GM23338 (cell line): ENCODE results near the gene FLVCR1. TPM values are rescaled to one million over a fixed set of nuclear protein-coding genes. Genes with fewer than 3 reads are reported as not detected.
"Not testable (repeated sequence)": the region's sequence is repeated elsewhere in the genome, so short reads cannot be mapped to it uniquely, and the experiment has no call there.

Experiments
- ATAC-seq: fragments of 200-7000 bp; cut with Tn5 transposase; 3 replicates; pipeline ENCODE4 v1.9.1; 2020
- DNase-seq: peaks from one replicate; pipeline ENCODE4 v3.0.0-alpha.2; 2015; ENCODE audit warnings: low spot score
- H2AFZ ChIP-seq: fragments of 200-600 bp; sonication (generic); 2 replicates; pipeline ENCODE4 v1.8.0; 2016; ENCODE audit warnings: antibody characterized with exemption, mild to moderate bottlenecking, moderate library complexity
- H3F3A ChIP-seq: fragments of 200-600 bp; sonication (generic); replicated peaks from 2 replicates; pipeline ENCODE4 v1.8.0; 2017; ENCODE audit warnings: antibody characterized with exemption, mixed run types, low read depth
- H3K27ac ChIP-seq: fragments of 200-600 bp; sonication (generic); 2 replicates; pipeline ENCODE4 v1.6.1; 2016; ENCODE audit warnings: low read depth
- H3K27me3 ChIP-seq: fragments of 200-600 bp; sonication (generic); 2 replicates; pipeline ENCODE4 v1.8.0; 2016; ENCODE audit warnings: mild to moderate bottlenecking, mixed run types, moderate library complexity; ENCODE audit not compliant: insufficient read depth
- H3K36me3 ChIP-seq: fragments of 200-600 bp; sonication (generic); 2 replicates; pipeline ENCODE4 v1.8.0; 2016; ENCODE audit warnings: mild to moderate bottlenecking; ENCODE audit not compliant: insufficient read depth
- H3K4me1 ChIP-seq: fragments of 200-600 bp; sonication (generic); 2 replicates; pipeline ENCODE4 v1.8.0; 2016; ENCODE audit warnings: mild to moderate bottlenecking, moderate library complexity; ENCODE audit not compliant: insufficient read depth
- H3K4me2 ChIP-seq: fragments of 200-600 bp; sonication (generic); 2 replicates; pipeline ENCODE4 v1.7.1; 2017; ENCODE audit warnings: mixed run types
- H3K4me3 ChIP-seq: fragments of 200-600 bp; sonication (generic); 2 replicates; pipeline ENCODE4 v1.6.1; 2016; ENCODE audit warnings: mixed run types
- H3K79me2 ChIP-seq: fragments of 200-600 bp; sonication (generic); replicated peaks from 2 replicates; pipeline ENCODE4 v1.8.0; 2017; ENCODE audit warnings: mild to moderate bottlenecking; ENCODE audit not compliant: insufficient read depth
- H3K9me2 ChIP-seq: fragments of 200-600 bp; sonication (generic); 2 replicates; pipeline ENCODE4 v1.8.0; 2017; ENCODE audit not compliant: insufficient read depth
- H4K20me1 ChIP-seq: fragments of 200-600 bp; sonication (generic); replicated peaks from 2 replicates; pipeline ENCODE4 v1.8.0; 2017; ENCODE audit warnings: mild to moderate bottlenecking; ENCODE audit not compliant: insufficient read depth
- H3K27ac Mint-ChIP-seq: 2 replicates; pipeline ENCODE4 v1.8.0; 2020; ENCODE audit warnings: inconsistent platforms, mild to moderate bottlenecking, moderate library complexity, mixed read lengths
- H3K27me3 Mint-ChIP-seq: 3 replicates; pipeline ENCODE4 v1.8.0; 2022; ENCODE audit warnings: low read depth, mild to moderate bottlenecking, moderate library complexity, mixed read lengths, inconsistent platforms; ENCODE audit not compliant: insufficient read depth, poor library complexity
- H3K36me3 Mint-ChIP-seq: 3 replicates; pipeline ENCODE4 v1.8.0; 2021; ENCODE audit warnings: low read depth, mild to moderate bottlenecking, inconsistent platforms, moderate library complexity, mixed read lengths
- H3K4me1 Mint-ChIP-seq: 3 replicates; pipeline ENCODE4 v1.8.0; 2020; ENCODE audit warnings: mild to moderate bottlenecking, inconsistent platforms, mixed read lengths
- H3K4me3 Mint-ChIP-seq: 3 replicates; pipeline ENCODE4 v1.8.0; 2021; ENCODE audit warnings: moderate library complexity, mild to moderate bottlenecking, inconsistent platforms, mixed read lengths
- H3K9me3 Mint-ChIP-seq: 3 replicates; pipeline ENCODE4 v1.8.0; 2020; ENCODE audit warnings: moderate library complexity, mild to moderate bottlenecking, inconsistent platforms, mixed read lengths
- NANOG ChIP-seq: IDR thresholded peaks from 2 replicates; pipeline ENCODE4 v1.6.1; 2016; ENCODE audit warnings: antibody characterized with exemption, borderline replicate concordance
- POLR2AphosphoS5 ChIP-seq: IDR thresholded peaks from 2 replicates; pipeline ENCODE4 v1.6.1; 2016; ENCODE audit warnings: antibody characterized with exemption, low read depth
- ZNF331 ChIP-seq: fragments of 250-450 bp; sonication (Bioruptor Pico); IDR thresholded peaks from 2 replicates; pipeline ENCODE4 v1.5.0; 2020; ENCODE audit warnings: low read depth, mild to moderate bottlenecking, moderate library complexity
- polyA plus RNA-seq: library from polyadenylated mRNA; unstranded; fragments of >200 nt; fragmentation: Nextera tagmentation; extraction: Ambion mirVana; gene quantifications from 2 replicates; pipeline ENCODE4 v1.2.1, GENCODE V29; 2016
- total RNA-seq: library from RNA; depleted of rRNA; stranded (reverse); fragments of >200 nt; shearing (Covaris generic); gene quantifications from 2 replicates; pipeline ENCODE4 v1.2.3, GENCODE V29; 2014

Gene FLVCR1
- total and polyA plus RNA-seq, 2 experiments from 2014 or later: 60.5 to 93.5 TPM

- Mint-ChIP-seq H3K36me3 (peaks cover 69% of the 10 kb centered on the region), H3K27ac (peak overlapping the region; percentile 99), H3K9me3 (peaks cover 38% of the 10 kb centered on the region), H3K4me3 (peak overlapping the region; percentile 48), H3K4me1 (peaks cover 42% of the 10 kb centered on the region), H3K27me3 (peaks cover 25% of the 10 kb centered on the region)
- Histone ChIP-seq H3K4me3 (peak overlapping the region; percentile 15), H3K4me2 (peak overlapping the region; percentile 58), H3K27ac (peak overlapping the region; percentile 99), H3K4me1 (peaks cover 24% of the 10 kb centered on the region), H3K79me2 (peaks cover 48% of the 10 kb centered on the region), H3K36me3 (peaks cover 23% of the 10 kb centered on the region; the same call in 1 of the 2 replicates)
- not testable (repeated sequence) for H3K9me2 ChIP-seq, H4K20me1 ChIP-seq, H3K27me3 ChIP-seq, H3F3A ChIP-seq, H2AFZ ChIP-seq
- TF ChIP-seq POLR2AphosphoS5: peak; percentile 63
- ATAC-seq (peak; percentile 51), DNase-seq (peak; percentile 40)
Measured at GRCh38 chr1:212908071-212908470, 50.0 kb downstream of the FLVCR1 start.

- H3K4me1 ChIP-seq: peaks cover 24% of the 10 kb centered on the region
- no peak for TF ChIP-seq NANOG
- H3K36me3 ChIP-seq: peaks cover 14% of the 10 kb centered on the region; the same call in 1 of the 2 replicates
- peaks cover 42% of the 10 kb centered on the region for H3K4me1 Mint-ChIP-seq
- no peak for DNase-seq
- H3K27ac Mint-ChIP-seq: peak overlapping the region; percentile 99
- H3K27ac ChIP-seq: peak overlapping the region; percentile 99
- peaks cover 30% of the 10 kb centered on the region for H3K9me3 Mint-ChIP-seq
- H3K79me2 ChIP-seq: peaks cover 43% of the 10 kb centered on the region
- H3K9me2 ChIP-seq: no peaks in the 10 kb centered on the region
- H3K4me3 ChIP-seq: no peak overlapping the region
- peak overlapping the region; percentile 1; the same call in 1 of the 2 replicates for H3K4me2 ChIP-seq
- H4K20me1 ChIP-seq: no peaks in the 10 kb centered on the region
- peak; percentile 16 for ATAC-seq
- no peaks in the 10 kb centered on the region for H3F3A ChIP-seq
- peak overlapping the region; percentile 62; the same call in 2 of the 3 replicates for H3K4me3 Mint-ChIP-seq
- peaks cover 31% of the 10 kb centered on the region for H3K27me3 Mint-ChIP-seq
- H2AFZ ChIP-seq: no peak overlapping the region
- H3K36me3 Mint-ChIP-seq: peaks cover 68% of the 10 kb centered on the region
- H3K27me3 ChIP-seq: no peaks in the 10 kb centered on the region
Measured at GRCh38 chr1:212908971-212909370, 50.9 kb downstream of the FLVCR1 start.

- no peak for TF ChIP-seq ZNF331 (CRISPR knock-in tag)
- peak; percentile 36; the same call in 1 of the 2 replicates for TF ChIP-seq NANOG
- Mint-ChIP-seq H3K9me3 (peaks cover 26% of the 10 kb centered on the region), H3K4me3 (peak overlapping the region; percentile 62), H3K4me1 (peaks cover 46% of the 10 kb centered on the region), H3K27me3 (peaks cover 36% of the 10 kb centered on the region), H3K36me3 (peaks cover 61% of the 10 kb centered on the region), H3K27ac (peak overlapping the region; percentile 99)
- peak overlapping the region; percentile 56 for H3K4me2 ChIP-seq
- no peaks in the 10 kb centered on the region for H3K9me2 ChIP-seq
- H3K4me3 ChIP-seq: peak overlapping the region; percentile 31
- H3K79me2 ChIP-seq: peaks cover 36% of the 10 kb centered on the region
- DNase-seq (peak; percentile 75), ATAC-seq (peak; percentile 28)
- peaks cover 2% of the 10 kb centered on the region; the same call in 1 of the 2 replicates for H3F3A ChIP-seq
- H2AFZ ChIP-seq: no peak overlapping the region
- H4K20me1 ChIP-seq: no peaks in the 10 kb centered on the region
- H3K27ac ChIP-seq: peak overlapping the region; percentile 99
- no peaks in the 10 kb centered on the region for H3K27me3 ChIP-seq
- peaks cover 27% of the 10 kb centered on the region for H3K4me1 ChIP-seq
- H3K36me3 ChIP-seq: peaks cover 10% of the 10 kb centered on the region; the same call in 1 of the 2 replicates
Measured at GRCh38 chr1:212909652-212910063, 51.6 kb downstream of the FLVCR1 start.

- not testable (repeated sequence) for H3F3A ChIP-seq, ATAC-seq, H3K36me3 ChIP-seq, H4K20me1 ChIP-seq, H2AFZ ChIP-seq, H3K27me3 ChIP-seq, H3K9me2 ChIP-seq
- peak overlapping the region; percentile 91 for H3K4me3 Mint-ChIP-seq
- H3K4me1 ChIP-seq: peaks cover 32% of the 10 kb centered on the region
- peak overlapping the region; percentile 50 for H3K4me3 ChIP-seq
- TF ChIP-seq POLR2AphosphoS5: peak; percentile 78
- peaks cover 36% of the 10 kb centered on the region for H3K27me3 Mint-ChIP-seq
- peak overlapping the region; percentile 96; the same call in 1 of the 2 replicates for H3K27ac ChIP-seq
- peak overlapping the region; percentile 100 for H3K27ac Mint-ChIP-seq
- peaks cover 21% of the 10 kb centered on the region for H3K9me3 Mint-ChIP-seq
- peaks cover 55% of the 10 kb centered on the region for H3K36me3 Mint-ChIP-seq
- H3K79me2 ChIP-seq: peaks cover 31% of the 10 kb centered on the region
- H3K4me1 Mint-ChIP-seq: peaks cover 52% of the 10 kb centered on the region
- peak; percentile 46 for DNase-seq
- H3K4me2 ChIP-seq: peak overlapping the region; percentile 54; the same call in 1 of the 2 replicates
Measured at GRCh38 chr1:212910213-212910612, 52.1 kb downstream of the FLVCR1 start.

GRCh38 chr1:212913638-212914037 is 55.6 kb downstream of the FLVCR1 start:
- Mint-ChIP-seq H3K4me3 (peak overlapping the region; percentile 86), H3K27me3 (peaks cover 44% of the 10 kb centered on the region), H3K27ac (peak overlapping the region; percentile 97), H3K9me3 (peaks cover 12% of the 10 kb centered on the region; the same call in 1 of the 3 replicates), H3K36me3 (peaks cover 26% of the 10 kb centered on the region), H3K4me1 (peaks cover 49% of the 10 kb centered on the region)
- not testable (repeated sequence) for H3K9me2 ChIP-seq, H2AFZ ChIP-seq, DNase-seq, H4K20me1 ChIP-seq, ATAC-seq, H3K27me3 ChIP-seq, H3K36me3 ChIP-seq
- peak overlapping the region; percentile 66 for H3K4me3 ChIP-seq
- peaks cover 32% of the 10 kb centered on the region for H3K4me1 ChIP-seq
- peaks cover 14% of the 10 kb centered on the region for H3K79me2 ChIP-seq
- peak overlapping the region; percentile 83 for H3K4me2 ChIP-seq
- H3K27ac ChIP-seq: peak overlapping the region; percentile 100
- H3F3A ChIP-seq: peaks cover 13% of the 10 kb centered on the region
